Sigmoid colon (tissue), 7 donors: ENCODE data around the gene HCN4. TPM values are rescaled to one million over a fixed set of nuclear protein-coding genes. Genes with fewer than 3 reads are reported as not detected.

ENCODE experiments used
- DNase-seq: peaks from one replicate; pipeline ENCODE4 v3.0.0-alpha.2; 2019
- H3K27ac ChIP-seq, 4 donors: fragments of 200-600 bp; sonication (generic); one replicate each; pipeline ENCODE4 v1.5.1; 2016 to 2019; ENCODE audit warnings: mild to moderate bottlenecking in 1 of 4
- H3K27me3 ChIP-seq, 3 donors: fragments of 200-600 bp; sonication (generic); one replicate each; pipeline ENCODE4 v1.5.1; 2019; ENCODE audit warnings: mild to moderate bottlenecking in 1 of 3
- H3K36me3 ChIP-seq, 4 donors: fragments of 200-600 bp; sonication (generic); one replicate each; pipeline ENCODE4 v1.5.1; 2016 to 2019
- H3K4me1 ChIP-seq, 4 donors: fragments of 200-600 bp; sonication (generic); one replicate each; pipeline ENCODE4 v1.5.1; 2017 to 2019
- H3K4me3 ChIP-seq, 4 donors: fragments of 200-600 bp; sonication (generic); one replicate each; pipeline ENCODE4 v1.5.1; 2017 to 2019; ENCODE audit warnings: mild to moderate bottlenecking in 2 of 4, moderate library complexity in 1 of 4
- H3K9me3 ChIP-seq, 4 donors: fragments of 200-600 bp in 3 of 4; sonication (generic) in 3 of 4; one replicate each; pipeline versions ENCODE4 v1.5.1 to v1.6.1; 2013 to 2019
- EP300 ChIP-seq, 4 donors: sonication (generic); formaldehyde crosslinking; IDR thresholded peaks; one replicate each; pipeline ENCODE4 v1.6.1; 2017; ENCODE audit warnings: antibody characterized with exemption in 4 of 4
- POLR2A ChIP-seq, 2 donors: fragments of 450-650 bp; IDR thresholded peaks; one replicate each; pipeline ENCODE4 v1.6.1; 2016; ENCODE audit warnings: antibody characterized with exemption in 2 of 2, mild to moderate bottlenecking in 2 of 2, moderate library complexity in 2 of 2
- POLR2AphosphoS5 ChIP-seq, 4 donors: sonication (generic); formaldehyde crosslinking; IDR thresholded peaks; one replicate each; pipeline ENCODE4 v1.6.1; 2017; ENCODE audit warnings: antibody characterized with exemption in 4 of 4
- WGBS, 2 donors: extraction: QIAGEN DNeasy Blood & Tissue Kit; methylation state at CpG; one replicate each; pipeline ENCODE4 v1.1.7; 2013; 5-methylcytosine and 5-hydroxymethylcytosine counted together
- intact Hi-C: fragments of 100-400 bp; cut with DNase I; formaldehyde crosslinking; loops from one replicate; pipeline ENCODE4 v1.15.1; 2023
- polyA plus RNA-seq, 3 donors: library from polyadenylated mRNA; stranded (reverse); fragments of 200-250 nt; gene quantifications; one replicate each; pipeline ENCODE4 v1.2.3, GENCODE V29; 2013
- total RNA-seq, 4 donors: library from RNA; depleted of rRNA; stranded (reverse); fragments of >200 nt; gene quantifications; one replicate each; pipeline ENCODE4 v1.1.0, GENCODE V29; 2016
- TF ChIP-seq, protein P1 (sequence below), 4 experiments: fragments of 450-650 bp in 3 of 4; fragments of 200-600 bp in 1 of 4; IDR thresholded peaks; one replicate each; pipeline ENCODE4 v1.5.1; 2016 to 2019; ENCODE audit warnings: antibody characterized with exemption in 4 of 4, mild to moderate bottlenecking in 3 of 4, moderate library complexity in 2 of 4
- donor health status: healthy with polysubstance abuse.
- donor health status: Bipolar disorder and iron deficiency.
- donor health status: healthy.

The HCN4 gene
- total and polyA plus RNA-seq, 7 donors, result under 0.01 to 0.04 TPM; not detected in 5

DNA sequence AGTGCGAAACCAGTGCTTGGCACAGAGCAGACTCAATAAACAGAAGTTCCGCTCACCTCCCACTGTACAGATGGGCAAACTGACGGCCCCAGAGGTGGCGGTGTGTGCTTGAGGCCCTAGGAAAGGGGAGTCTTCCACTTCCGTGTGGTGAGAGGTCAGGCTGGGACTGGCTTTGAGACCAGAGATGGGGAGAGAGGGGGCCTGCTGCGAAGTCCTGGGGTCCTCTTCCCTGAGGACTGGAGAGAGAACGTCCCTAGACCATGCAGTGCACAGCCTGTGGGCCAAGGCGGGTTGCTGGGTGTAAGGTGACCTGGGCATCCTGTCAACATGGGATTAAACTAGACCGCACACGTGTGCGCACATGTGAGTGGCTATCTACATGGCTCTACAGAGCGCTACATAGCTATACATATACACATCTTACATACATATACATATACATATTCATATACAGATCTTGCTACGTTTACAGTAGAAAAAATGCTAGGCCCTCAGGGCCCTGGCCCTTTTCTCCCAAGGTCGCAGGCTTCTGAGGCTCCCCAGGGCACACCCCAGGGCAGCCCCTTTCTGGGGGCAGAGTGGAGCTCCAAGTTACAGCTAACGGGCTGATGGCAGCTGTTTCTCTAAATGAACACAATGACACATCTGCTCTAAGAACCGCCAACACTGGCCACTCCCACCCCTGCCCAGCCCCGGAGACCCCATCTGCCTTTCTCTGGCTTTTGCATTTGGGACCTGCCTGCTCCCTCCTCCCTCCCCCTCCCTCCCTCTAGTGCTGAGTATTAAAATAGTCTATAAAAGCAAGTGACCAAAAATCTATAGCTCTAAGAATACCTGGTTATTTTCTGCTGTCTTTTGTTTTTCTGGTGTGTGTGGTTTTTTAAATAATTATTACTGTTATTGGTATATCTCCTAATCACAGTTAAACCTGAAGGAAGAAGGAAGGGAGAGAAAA is 47.0 kb downstream of the HCN4 start:
- no peak overlapping the region for H3K4me3 ChIP-seq
- TF ChIP-seq, protein P1, sequence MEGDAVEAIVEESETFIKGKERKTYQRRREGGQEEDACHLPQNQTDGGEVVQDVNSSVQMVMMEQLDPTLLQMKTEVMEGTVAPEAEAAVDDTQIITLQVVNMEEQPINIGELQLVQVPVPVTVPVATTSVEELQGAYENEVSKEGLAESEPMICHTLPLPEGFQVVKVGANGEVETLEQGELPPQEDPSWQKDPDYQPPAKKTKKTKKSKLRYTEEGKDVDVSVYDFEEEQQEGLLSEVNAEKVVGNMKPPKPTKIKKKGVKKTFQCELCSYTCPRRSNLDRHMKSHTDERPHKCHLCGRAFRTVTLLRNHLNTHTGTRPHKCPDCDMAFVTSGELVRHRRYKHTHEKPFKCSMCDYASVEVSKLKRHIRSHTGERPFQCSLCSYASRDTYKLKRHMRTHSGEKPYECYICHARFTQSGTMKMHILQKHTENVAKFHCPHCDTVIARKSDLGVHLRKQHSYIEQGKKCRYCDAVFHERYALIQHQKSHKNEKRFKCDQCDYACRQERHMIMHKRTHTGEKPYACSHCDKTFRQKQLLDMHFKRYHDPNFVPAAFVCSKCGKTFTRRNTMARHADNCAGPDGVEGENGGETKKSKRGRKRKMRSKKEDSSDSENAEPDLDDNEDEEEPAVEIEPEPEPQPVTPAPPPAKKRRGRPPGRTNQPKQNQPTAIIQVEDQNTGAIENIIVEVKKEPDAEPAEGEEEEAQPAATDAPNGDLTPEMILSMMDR (IDR thresholded peaks at IDR 0.05), result no peak
- no peak for TF ChIP-seq POLR2AphosphoS5 (IDR thresholded peaks at IDR 0.05)
- TF ChIP-seq EP300 (IDR thresholded peaks at IDR 0.05), result no peak
- no peak for TF ChIP-seq POLR2A (IDR thresholded peaks at IDR 0.05)
- no peaks in the 10 kb centered on the region for H3K4me1 ChIP-seq
- DNase-seq, result peak; percentile 45
- WGBS, 2 donors, result 80 to 82% methylated on average over 17 of the region's 17 CpGs
- H3K36me3 ChIP-seq, result no peaks in the 10 kb centered on the region
- H3K27me3 ChIP-seq, result peaks cover 0 to 52% (median 9%) of the 10 kb centered on the region in 3 donors
- H3K9me3 ChIP-seq, result no peaks in the 10 kb centered on the region
- intact Hi-C loops, result no loop called here
- H3K27ac ChIP-seq, result no peak overlapping the region

DNA sequence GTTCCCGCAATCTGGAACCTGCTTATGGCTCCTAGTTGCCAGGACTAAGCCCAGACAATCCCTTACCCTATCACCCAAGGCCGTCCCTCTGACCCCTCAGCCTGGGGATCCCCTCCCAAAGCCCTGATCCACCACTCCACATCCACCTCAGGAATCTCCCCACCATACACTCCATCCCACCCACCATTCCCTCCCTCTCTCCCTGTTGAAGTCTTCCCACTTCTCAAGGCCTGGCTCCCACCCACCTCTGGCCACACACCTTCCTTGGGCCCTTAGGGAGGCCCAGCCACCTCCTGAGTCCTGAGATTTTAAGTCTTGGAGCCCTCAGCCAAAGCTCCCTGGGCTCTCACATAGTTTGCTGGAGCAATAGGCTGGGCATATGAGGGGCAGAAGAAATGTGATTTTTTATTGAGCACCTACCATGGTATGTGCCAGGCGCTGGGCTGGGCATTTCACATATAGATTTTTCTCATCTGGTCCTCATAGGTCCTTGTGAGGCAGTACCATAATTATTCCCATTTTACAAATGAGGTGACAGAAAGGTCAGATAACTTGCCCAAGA is 48.1 kb downstream of the HCN4 start:
- intact Hi-C loops, result no loop called here
- Histone ChIP-seq H3K27me3 (peaks cover 0 to 52% (median 9%) of the 10 kb centered on the region in 3 donors), H3K36me3 (no peaks in the 10 kb centered on the region), H3K4me3 (no peak overlapping the region), H3K27ac (no peak overlapping the region), H3K9me3 (no peaks in the 10 kb centered on the region), H3K4me1 (no peaks in the 10 kb centered on the region)
- TF ChIP-seq, protein P1 (IDR thresholded peaks at IDR 0.05), result no peak
- TF ChIP-seq EP300 (IDR thresholded peaks at IDR 0.05) (no peak), POLR2AphosphoS5 (IDR thresholded peaks at IDR 0.05) (no peak), POLR2A (IDR thresholded peaks at IDR 0.05) (no peak)
- peak; percentile 26 for DNase-seq
- WGBS, 2 donors, result 94 to 96% methylated on average over 3 of the region's 3 CpGs

DNA sequence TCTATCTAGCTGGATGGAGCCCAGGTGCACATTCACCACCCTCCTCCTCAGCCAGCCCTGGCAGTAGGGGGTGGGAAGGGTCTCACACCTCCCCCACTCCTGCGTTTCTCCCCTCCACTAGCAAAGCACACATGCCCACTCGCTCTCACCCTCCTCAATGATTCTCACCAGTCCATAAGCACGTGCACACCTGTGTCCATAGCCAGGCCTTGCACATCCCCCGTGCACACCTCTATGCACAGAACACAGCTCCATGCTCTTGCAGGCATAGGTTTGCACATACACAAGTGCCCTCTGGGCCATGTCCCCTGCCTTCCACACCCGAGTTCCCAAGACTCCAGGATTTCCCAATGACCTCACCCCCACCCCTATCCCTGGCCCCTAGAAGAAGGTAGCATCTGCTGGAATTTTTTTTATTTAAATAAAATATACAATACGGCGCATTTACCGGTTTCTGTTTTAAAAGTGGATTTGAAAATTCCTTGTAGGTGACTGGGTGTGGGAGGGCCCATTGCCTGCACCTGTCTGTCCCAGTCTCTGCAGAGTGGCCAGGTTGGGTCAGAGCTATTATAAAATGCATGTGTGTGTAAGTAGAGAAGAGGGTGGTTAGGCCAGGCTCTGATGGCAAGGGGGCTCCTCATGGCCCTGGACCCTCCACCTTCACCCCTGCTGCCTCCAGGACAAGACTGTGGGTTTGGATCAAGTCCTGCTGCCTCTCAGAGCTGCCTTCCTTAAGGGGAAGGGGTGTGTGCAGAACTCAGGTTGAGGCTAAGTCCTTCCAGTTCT is 49.1 kb downstream of the HCN4 start:
- 65 to 74% methylated on average over 8 of the region's 8 CpGs for WGBS, 2 donors
- no peak for TF ChIP-seq POLR2A (IDR thresholded peaks at IDR 0.05)
- TF ChIP-seq EP300 (IDR thresholded peaks at IDR 0.05), result no peak
- TF ChIP-seq, protein P1 (IDR thresholded peaks at IDR 0.05), result no peak
- no peak for TF ChIP-seq POLR2AphosphoS5 (IDR thresholded peaks at IDR 0.05)
- H3K27me3 ChIP-seq, result peaks cover 0 to 43% (median 9%) of the 10 kb centered on the region in 3 donors
- no peaks in the 10 kb centered on the region for H3K36me3 ChIP-seq
- no peaks in the 10 kb centered on the region for H3K9me3 ChIP-seq
- no peaks in the 10 kb centered on the region for H3K4me1 ChIP-seq
- no peak overlapping the region for H3K4me3 ChIP-seq
- H3K27ac ChIP-seq, result no peak overlapping the region
- intact Hi-C loops, result no loop called here
- peak; percentile 37 for DNase-seq

DNA sequence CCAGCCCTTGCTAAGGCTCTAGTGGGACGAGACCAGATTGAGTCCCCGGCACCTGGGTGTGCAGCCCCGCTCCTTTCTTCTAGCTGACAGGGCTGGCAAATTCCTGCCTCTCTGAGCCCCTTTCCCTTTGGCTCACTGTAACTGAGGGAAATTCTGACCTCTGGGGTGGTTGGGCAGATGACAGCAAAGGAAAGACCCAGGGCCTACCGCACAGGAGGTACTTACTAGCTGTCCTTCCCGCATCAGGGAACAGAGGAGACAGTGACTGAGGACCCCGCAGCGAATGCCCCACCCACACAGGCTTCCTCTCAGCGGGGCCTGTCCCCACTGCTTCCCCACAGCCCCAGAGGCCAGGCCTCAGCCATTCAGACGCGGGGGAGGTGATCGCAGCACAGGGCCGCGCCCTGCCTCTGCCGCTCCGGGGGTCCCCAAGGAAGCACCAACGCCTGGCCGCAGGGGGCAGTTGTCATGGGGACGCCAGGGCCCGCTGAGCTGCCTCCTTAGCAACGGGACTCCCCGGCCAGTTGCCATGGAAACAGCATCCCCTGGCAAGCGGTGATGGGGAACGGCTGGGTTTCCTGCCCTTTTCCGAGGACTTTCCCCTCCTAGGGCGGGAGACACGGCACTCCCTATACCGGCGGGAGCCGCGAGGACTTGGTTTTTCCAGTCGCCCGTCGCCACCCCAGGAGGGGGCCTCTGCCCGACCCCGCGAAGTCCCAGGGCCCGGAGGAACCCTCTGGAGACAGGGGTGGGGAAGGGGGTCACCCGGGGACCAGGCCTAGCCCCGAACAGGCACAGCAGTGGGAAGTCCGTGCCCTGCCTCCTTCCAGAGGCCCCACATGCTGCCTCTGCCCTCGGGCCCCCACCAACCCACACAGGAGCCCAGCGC is 50.1 kb downstream of the HCN4 start:
- DNase-seq, result no peak
- H3K27me3 ChIP-seq, result peaks cover 0 to 43% (median 9%) of the 10 kb centered on the region in 3 donors

More for the DNA sequence above, 50.1 kb downstream of the HCN4 start:
- 19 to 25% methylated on average over 42 of the region's 42 CpGs for WGBS, 2 donors
- Histone ChIP-seq H3K36me3 (no peaks in the 10 kb centered on the region), H3K4me1 (no peaks in the 10 kb centered on the region), H3K27ac (no peak overlapping the region), H3K9me3 (no peaks in the 10 kb centered on the region), H3K4me3 (no peak overlapping the region)
- TF ChIP-seq EP300 (IDR thresholded peaks at IDR 0.05), result no peak
- TF ChIP-seq, protein P1 (IDR thresholded peaks at IDR 0.05), result no peak
- no peak for TF ChIP-seq POLR2A (IDR thresholded peaks at IDR 0.05)
- intact Hi-C loops, result no loop called here
